MM.1S (cell line): ENCODE measurements around the gene HOXB2.

Experiments
- EZH2 ChIP-seq: fragments of 300-600 bp; sonication (generic); optimal IDR thresholded peaks from 2 replicates; pipeline ENCODE3; 2017; ENCODE audit warnings: low read depth, mild to moderate bottlenecking, antibody characterized with exemption, low read length, mixed read lengths
- EZH2phosphoT487 ChIP-seq: fragments of 300-600 bp; sonication (generic); IDR thresholded peaks from 2 replicates; pipeline ENCODE4 v1.6.1; 2018; ENCODE audit warnings: antibody characterized with exemption, low read length
- TF ChIP-seq, protein P1 (sequence below): fragments of 300-600 bp; sonication (generic); IDR thresholded peaks from 2 replicates; pipeline ENCODE4 v1.5.1; 2016; ENCODE audit warnings: antibody characterized with exemption, low read length, mixed read lengths

DNA sequence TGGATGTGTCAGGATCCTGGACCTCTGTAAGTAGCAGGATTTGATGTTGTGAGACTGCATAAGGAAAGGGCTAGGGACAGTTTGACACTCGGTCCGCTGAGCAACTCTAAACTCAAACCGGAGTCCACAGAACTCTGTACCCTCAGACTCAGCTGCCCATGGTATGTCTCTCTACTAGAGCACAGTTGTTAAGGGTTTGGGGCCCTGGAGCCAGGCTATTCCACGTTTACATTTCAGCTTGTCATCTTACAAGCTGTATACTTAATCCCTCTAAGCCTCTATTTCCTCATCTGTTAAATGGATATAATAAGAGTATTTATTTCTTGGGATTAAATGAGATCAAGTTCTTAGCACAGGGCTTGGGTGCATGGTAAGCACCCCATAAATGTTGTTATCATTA is 42.0 kb downstream of the HOXB2 start:
- TF ChIP-seq EZH2 (no peak), EZH2phosphoT487 (no peak)
- TF ChIP-seq, protein P1, sequence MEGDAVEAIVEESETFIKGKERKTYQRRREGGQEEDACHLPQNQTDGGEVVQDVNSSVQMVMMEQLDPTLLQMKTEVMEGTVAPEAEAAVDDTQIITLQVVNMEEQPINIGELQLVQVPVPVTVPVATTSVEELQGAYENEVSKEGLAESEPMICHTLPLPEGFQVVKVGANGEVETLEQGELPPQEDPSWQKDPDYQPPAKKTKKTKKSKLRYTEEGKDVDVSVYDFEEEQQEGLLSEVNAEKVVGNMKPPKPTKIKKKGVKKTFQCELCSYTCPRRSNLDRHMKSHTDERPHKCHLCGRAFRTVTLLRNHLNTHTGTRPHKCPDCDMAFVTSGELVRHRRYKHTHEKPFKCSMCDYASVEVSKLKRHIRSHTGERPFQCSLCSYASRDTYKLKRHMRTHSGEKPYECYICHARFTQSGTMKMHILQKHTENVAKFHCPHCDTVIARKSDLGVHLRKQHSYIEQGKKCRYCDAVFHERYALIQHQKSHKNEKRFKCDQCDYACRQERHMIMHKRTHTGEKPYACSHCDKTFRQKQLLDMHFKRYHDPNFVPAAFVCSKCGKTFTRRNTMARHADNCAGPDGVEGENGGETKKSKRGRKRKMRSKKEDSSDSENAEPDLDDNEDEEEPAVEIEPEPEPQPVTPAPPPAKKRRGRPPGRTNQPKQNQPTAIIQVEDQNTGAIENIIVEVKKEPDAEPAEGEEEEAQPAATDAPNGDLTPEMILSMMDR, result no peak
